Nephron progenitor cell (in vitro differentiated cells): ENCODE data around the gene CEP192.

Source experiments
- DNase-seq: peaks from one replicate; pipeline ENCODE4 v3.0.0; 2021
- H3K27ac Mint-ChIP-seq: 2 replicates; pipeline ENCODE4 v1.8.0; 2021; ENCODE audit warnings: mild to moderate bottlenecking, moderate library complexity, mixed read lengths
- H3K27me3 Mint-ChIP-seq: 2 replicates; pipeline ENCODE4 v1.8.0; 2021; ENCODE audit warnings: mild to moderate bottlenecking, low read depth, mixed read lengths; ENCODE audit not compliant: poor library complexity
- H3K36me3 Mint-ChIP-seq: 2 replicates; pipeline ENCODE4 v1.8.0; 2021; ENCODE audit warnings: low read depth, mixed read lengths
- H3K4me1 Mint-ChIP-seq: 2 replicates; pipeline ENCODE4 v1.8.0; 2021; ENCODE audit warnings: mixed read lengths
- H3K4me3 Mint-ChIP-seq: 2 replicates; pipeline ENCODE4 v1.8.0; 2021; ENCODE audit warnings: mild to moderate bottlenecking, moderate library complexity, mixed read lengths
- H3K9me3 Mint-ChIP-seq: 2 replicates; pipeline ENCODE4 v1.8.0; 2021; ENCODE audit warnings: mild to moderate bottlenecking, moderate library complexity, mixed read lengths
- TF ChIP-seq, protein P1 (sequence below): fragments of 200-600 bp; sonication (generic); IDR thresholded peaks from 2 replicates; pipeline ENCODE4 v1.5.0; 2021; ENCODE audit warnings: antibody characterized with exemption

CEP192 gene

DNA sequence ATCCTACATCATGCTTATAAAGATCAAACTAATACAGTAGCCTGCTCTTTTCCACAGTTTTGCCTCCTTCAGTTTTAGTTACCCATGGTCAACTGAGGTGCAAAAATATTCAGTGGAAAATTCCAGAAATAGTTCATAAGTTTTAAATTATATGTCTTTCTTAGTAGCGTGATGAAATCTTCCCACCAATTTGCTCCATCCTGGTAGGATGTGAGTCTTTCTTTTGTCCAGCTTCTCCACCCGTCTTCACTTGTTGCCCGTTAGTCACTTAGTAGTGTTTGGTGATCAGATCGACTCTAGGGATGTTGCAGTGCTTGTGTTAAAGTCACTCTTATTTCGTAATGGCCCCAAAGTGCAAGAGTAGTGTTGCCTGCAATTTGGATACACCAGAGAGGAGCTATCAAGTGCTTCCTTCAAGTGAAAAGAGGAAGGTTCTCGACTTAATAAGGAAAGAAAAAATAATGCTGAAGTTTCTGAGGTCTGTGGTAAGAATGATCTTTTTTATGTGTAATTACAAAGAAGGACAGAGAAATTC, 57.0 kb downstream of the CEP192 start:
- TF ChIP-seq, protein P1, sequence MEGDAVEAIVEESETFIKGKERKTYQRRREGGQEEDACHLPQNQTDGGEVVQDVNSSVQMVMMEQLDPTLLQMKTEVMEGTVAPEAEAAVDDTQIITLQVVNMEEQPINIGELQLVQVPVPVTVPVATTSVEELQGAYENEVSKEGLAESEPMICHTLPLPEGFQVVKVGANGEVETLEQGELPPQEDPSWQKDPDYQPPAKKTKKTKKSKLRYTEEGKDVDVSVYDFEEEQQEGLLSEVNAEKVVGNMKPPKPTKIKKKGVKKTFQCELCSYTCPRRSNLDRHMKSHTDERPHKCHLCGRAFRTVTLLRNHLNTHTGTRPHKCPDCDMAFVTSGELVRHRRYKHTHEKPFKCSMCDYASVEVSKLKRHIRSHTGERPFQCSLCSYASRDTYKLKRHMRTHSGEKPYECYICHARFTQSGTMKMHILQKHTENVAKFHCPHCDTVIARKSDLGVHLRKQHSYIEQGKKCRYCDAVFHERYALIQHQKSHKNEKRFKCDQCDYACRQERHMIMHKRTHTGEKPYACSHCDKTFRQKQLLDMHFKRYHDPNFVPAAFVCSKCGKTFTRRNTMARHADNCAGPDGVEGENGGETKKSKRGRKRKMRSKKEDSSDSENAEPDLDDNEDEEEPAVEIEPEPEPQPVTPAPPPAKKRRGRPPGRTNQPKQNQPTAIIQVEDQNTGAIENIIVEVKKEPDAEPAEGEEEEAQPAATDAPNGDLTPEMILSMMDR = no peak
- no peak overlapping the region for H3K4me3 Mint-ChIP-seq
- no peak overlapping the region for H3K27ac Mint-ChIP-seq
- H3K27me3 Mint-ChIP-seq = no peaks in the 10 kb centered on the region
- H3K4me1 Mint-ChIP-seq = peaks cover under 1% of the 10 kb centered on the region
- H3K9me3 Mint-ChIP-seq = peaks cover 6% of the 10 kb centered on the region
- DNase-seq = no peak
- H3K36me3 Mint-ChIP-seq = peaks cover 89% of the 10 kb centered on the region

DNA sequence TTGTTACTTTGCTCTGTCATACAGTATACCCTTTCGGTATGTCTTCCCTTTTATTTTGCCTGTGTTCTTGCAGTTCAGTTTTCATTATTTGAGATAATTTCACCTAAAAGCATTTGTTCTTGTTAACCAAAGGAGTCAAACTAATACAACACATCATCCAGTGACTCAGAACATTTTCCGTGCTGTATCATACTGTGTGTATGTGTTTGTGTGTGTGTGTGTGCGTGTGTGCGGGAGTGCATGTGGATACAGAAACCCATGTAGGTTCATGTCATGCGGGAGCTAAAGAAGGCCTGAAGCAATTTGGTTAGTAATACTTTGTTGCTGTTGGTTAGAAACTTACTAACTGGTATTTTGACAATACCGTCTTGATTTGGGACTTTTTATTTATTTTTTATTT, 60.0 kb downstream of the CEP192 start:
- Mint-ChIP-seq H3K9me3 (no peaks in the 10 kb centered on the region), H3K27ac (no peak overlapping the region), H3K36me3 (peaks cover 79% of the 10 kb centered on the region), H3K27me3 (no peaks in the 10 kb centered on the region), H3K4me1 (peaks cover 4% of the 10 kb centered on the region), H3K4me3 (no peak overlapping the region)
- TF ChIP-seq, protein P1 = no peak
- DNase-seq = no peak

DNA sequence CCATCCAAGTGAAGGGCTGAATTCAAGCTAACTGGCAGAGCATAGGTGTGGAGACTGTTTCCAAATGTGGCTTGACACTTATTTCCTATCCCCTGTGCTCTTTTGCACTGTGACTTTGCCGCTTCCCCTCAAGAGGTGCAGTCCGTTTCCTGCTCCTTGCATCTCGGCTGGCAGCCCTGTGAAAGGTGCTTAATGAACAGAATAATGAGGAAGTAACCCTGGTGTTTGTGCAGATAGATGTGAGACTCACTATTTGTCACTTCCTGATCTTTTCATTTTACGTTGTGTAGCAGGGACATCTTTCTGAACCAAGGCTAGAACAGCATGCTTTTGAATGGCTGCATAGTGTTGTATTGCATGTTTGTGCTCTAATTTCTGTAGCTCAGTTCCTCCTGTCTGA, 60.8 kb downstream of the CEP192 start:
- Mint-ChIP-seq H3K27ac (no peak overlapping the region), H3K4me1 (peaks cover 4% of the 10 kb centered on the region), H3K9me3 (no peaks in the 10 kb centered on the region)

DNA sequence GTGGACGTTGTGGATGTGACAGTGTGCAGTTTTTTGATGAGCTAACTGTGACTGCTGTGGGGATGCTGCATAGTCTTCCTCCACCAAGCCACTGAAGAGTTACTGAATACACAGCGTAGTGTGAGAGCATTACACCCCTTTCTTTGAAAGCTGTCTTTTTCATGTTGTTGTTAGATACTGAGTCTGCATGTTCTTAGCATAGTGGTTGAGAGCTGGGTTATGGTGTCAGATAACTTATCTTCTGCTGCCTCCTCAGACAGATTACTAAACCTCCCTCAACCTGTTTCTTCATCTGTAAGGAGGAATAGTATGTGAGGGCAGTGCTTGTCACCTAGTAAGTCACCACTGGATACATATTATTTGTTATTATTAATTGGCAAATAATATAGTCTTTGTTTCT, 63.2 kb downstream of the CEP192 start:
- TF ChIP-seq, protein P1 = no peak
- Mint-ChIP-seq H3K27me3 (no peaks in the 10 kb centered on the region), H3K36me3 (peaks cover 75% of the 10 kb centered on the region), H3K9me3 (no peaks in the 10 kb centered on the region), H3K4me3 (no peak overlapping the region), H3K27ac (no peak overlapping the region), H3K4me1 (peaks cover 11% of the 10 kb centered on the region)
- DNase-seq = no peak

More for the DNA sequence above, 60.8 kb downstream of the CEP192 start:
- Mint-ChIP-seq H3K27me3 (no peaks in the 10 kb centered on the region), H3K36me3 (peaks cover 79% of the 10 kb centered on the region), H3K4me3 (no peak overlapping the region)
- TF ChIP-seq, protein P1 = no peak
- no peak for DNase-seq

DNA sequence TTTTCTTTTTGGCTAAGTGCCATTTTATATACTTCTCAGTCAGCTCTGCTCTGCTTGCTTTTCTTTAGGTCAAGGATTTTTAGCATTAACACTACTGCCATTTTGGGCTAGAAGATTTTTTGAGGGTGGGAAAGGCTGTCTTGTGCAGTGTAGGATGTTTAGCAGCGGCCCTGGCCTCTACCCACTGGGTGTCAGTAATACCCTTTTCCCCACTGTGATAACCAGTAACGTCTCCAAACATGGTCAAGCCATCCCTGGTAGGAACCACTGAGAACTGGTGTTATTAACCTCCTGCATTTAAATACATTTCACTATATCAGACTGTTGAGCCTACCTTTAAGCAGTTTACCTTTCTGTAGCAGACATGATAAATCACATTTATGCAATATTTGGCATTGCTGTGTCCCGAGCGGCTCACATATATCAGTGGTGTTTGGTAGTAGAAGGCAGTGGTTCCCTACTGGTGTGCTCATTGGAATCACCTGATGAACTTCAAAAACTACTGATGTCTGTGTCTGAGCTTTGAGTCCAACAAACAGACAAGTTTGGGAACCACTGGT, 70.5 kb downstream of the CEP192 start:
- peaks cover 19% of the 10 kb centered on the region for H3K9me3 Mint-ChIP-seq
- H3K4me3 Mint-ChIP-seq = no peak overlapping the region
- TF ChIP-seq, protein P1 = no peak
- H3K27me3 Mint-ChIP-seq = no peaks in the 10 kb centered on the region
- DNase-seq = no peak
- no peak overlapping the region for H3K27ac Mint-ChIP-seq
- H3K36me3 Mint-ChIP-seq = peaks cover 83% of the 10 kb centered on the region
- H3K4me1 Mint-ChIP-seq = peaks cover 7% of the 10 kb centered on the region

DNA sequence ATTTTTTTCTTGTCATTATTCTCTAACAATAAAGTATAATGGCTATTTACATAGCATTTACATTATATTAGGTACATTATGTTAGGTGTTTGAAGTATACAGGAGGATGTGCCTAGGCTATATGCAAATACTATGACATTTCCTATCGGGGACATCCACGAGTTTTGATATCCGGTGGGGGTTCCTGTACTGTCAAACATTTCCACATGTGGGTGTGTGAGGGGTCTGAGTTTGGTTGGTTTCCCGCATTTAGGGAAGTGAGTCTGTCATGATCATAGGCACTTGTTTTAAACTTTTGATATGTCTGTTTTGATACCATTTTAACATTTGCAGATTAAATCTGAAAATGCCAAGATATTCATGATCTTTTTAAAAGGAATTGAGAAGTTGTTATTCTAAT, 76.0 kb downstream of the CEP192 start:
- no peak for DNase-seq

More for the DNA sequence above, 76.0 kb downstream of the CEP192 start:
- Mint-ChIP-seq H3K27me3 (no peaks in the 10 kb centered on the region), H3K36me3 (peaks cover 84% of the 10 kb centered on the region), H3K4me3 (no peak overlapping the region), H3K4me1 (no peaks in the 10 kb centered on the region), H3K9me3 (peaks cover 19% of the 10 kb centered on the region), H3K27ac (no peak overlapping the region)
- TF ChIP-seq, protein P1 = no peak
